GM18868 (cell line): ENCODE measurements around the gene PARD3B.
"Not testable (repeated sequence)": the region's sequence is repeated elsewhere in the genome, so short reads cannot be mapped to it uniquely, and the experiment has no call there.

ENCODE experiments used
- ATAC-seq: cut with Tn5 transposase; IDR thresholded peaks from one replicate; pipeline ENCODE4 v1.9.1; 2021; ENCODE audit warnings: mild to moderate bottlenecking, moderate library complexity; ENCODE audit not compliant: unreplicated experiment

The PARD3B gene

DNA sequence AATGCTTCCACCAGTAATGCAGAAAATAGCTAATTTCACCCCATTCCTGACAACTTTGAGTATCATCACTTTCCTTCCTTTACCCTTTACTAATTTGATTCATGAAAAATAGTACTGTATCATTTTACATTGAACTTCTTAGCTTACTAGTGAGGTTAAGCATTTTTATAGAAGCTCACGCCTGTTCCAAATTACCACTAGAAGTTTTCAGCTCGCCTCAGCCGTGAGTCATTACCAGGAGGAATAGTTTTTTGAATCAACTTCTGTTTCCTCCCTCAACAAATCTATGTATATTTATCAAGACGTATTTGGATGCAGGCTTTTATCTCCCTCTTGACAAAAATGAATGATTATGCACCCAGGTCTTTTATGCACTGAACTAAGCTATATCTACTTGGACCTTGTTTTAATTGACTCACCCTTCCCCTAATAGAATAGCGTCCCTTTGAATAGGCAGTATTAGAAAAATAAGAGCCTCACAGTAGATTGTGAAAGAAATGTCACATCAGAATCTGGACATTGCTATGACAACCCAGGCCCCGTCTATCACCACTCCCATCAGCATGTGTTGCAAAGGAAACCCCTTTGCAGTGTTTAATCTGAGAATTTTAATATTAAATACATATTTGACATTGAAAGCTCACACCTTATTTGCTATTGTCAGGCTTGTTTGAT is 929.6 kb downstream of the PARD3B start:
- no peak for ATAC-seq

DNA sequence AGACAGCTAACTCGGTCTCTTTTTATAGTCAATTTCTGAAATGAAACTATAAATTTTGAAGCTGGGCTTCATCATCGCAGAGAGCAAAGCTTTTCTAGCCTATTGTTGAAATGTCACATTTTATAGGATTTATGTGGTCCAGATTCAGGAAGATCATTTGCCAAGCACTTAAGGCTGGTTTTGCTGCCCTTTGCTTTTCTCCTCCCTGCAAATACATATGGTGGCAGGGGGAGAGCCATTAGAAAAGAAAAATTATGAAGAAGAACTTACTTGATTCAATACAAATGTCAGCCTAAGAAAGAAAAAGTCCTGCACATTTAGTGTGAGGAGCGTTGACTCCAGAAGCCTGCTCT is 930.1 kb downstream of the PARD3B start:
- no peak for ATAC-seq

DNA sequence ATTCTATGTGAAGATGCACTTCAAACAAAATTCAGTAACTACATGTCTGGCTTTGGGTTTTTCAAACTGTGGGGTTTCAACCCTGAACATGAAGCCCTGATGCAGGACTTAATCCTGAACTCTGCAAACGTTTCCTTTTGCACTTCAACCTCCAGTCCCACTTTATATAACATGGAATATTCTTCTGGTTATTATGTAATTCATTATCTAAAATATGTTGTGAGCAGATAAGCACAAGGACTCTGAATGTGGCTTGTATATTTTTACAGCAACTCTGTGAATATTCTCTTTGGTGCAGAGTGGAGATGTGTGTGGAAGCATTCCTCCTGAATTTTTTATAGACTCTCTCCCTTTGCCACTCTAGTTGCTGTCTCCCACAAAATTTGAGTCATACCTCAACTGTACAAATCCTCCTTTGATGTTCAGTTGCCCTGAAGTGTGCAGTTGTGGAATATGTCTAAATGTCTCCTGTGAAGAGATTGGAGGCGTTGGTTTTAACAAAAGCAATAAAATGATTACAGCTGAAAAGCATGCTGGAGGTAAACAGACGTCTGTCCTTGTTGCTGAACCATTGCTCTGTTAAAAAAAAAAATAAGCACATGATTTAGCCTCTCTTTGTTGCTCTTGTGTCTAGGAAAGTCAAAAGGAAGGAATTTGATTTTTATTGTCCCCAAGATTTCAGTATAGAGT is 931.9 kb downstream of the PARD3B start:
- ATAC-seq, result no peak

DNA sequence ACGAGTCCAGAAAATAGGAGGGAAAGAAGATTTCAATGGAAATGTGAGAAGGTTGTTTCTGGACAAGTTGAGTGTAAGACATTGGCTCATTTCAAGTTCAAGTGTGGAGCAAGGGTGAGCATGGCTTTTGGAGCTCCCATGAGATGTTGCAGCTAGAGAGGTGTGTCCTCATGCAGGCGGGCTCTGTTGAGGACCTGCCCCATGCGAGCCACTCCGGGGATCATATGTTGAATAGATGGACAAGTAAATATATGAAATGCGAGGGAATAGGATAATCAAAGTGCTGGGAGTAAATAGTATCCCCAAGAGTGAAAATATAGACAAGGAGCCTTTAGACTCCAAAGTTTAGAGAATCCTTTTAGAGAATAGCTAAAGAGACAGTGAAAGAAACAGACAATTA is 936.6 kb downstream of the PARD3B start:
- ATAC-seq, result no peak

DNA sequence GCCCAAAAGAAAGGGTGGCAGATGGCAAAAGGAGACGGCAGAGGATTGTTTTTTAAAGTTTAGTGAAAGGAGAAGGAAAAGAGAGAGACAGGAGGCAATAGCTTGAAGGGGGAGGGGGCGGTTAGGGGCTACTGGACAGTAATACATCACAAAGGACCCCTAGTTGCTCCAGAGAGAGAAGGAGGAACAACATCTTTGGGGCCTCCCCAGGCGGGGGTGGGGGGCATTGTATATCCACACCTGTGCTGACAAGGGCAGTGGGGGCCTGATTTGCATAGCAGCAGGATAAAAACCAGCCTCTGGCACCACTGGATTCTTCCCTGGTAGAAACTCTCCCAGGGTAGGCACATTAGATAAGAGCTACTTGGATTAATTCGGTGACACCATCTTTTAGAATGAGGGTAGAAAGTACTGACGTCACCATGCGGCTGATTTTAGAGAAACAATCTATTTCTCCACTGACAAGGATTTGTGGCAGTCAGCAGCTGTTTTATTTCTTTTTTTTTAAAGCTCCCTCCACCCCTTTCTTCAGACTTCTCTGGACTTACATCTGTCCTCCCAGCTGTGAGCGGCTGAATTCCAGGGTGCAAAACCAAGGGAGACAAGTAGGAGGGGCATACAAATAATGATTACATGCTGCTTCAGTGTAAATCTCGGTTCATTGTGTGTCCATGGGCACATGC is 937.3 kb downstream of the PARD3B start:
- no peak for ATAC-seq

DNA sequence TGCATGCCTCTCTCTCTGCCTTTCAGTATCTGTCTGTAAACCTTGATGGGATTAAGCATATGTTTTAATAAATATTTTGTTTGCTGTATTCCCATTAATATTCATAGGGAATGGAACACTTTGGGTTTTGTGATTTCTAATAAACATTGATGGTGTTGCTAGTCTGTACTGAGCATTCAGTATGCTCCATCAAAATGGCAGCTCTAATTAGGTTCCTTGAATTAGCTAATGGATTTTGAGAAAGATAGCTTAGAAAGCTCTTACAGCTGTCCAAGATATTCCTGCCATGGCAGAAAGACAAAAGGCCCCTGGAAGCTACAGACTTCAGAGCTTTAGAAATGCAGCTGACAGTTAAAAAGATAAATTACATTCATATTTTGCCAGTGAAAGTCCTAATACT is 937.8 kb downstream of the PARD3B start:
- no peak for ATAC-seq

DNA sequence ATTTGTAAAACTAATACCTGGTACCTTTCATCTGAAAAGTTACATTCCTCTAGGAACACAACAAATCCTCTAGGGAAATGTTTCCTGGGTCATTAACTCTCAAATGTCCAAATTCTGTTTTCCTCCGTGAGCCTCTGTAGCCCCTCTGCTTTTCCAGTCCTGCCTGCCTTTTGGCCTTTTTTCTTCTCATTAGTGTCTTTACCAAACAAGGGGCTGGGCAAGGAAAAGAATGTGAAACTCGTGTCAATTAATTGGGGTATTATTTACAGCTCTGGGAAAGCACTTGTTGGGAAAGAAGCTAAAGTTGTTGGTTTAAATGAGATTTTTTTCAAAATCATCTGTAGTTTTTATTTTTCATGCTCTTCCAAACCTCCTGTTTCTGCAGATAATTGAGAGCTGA is 938.9 kb downstream of the PARD3B start:
- no peak for ATAC-seq

DNA sequence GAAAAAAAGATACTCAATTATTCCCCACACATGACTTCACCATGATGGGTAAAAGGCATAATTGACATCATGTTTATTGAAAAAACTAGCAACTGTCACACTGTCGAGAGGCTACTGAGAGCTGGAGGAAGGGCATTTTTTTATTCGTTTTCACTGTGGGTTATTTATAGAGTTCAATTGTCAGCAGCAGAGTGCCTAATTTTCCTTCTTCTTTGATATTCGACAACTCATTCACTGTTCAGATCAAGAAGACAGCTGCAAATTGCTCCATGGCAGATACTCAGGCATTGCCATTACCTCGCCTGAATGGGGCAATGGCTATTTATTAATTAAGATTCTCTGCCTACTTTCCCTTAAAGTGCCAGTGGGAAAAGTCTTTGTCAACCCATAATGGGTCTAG is 939.5 kb downstream of the PARD3B start:
- no peak for ATAC-seq

DNA sequence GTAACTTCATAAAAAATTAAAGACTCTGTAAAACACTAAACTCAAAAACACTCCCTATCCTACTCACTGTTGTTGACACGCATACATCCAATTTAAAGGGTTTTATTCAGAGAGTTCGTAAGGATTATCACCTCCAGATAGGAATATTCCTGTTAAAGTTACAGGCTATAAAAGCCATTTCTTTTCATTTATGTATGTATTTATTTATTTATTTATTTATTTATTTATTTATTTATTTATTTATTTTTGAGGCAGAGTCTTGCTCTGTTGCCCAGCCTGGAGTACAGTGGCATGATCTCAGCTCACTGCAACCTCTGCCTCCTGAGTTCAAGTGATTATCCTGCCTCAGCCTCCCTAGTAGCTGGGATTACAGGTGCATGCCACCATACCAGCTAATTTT is 948.3 kb downstream of the PARD3B start:
- not testable (repeated sequence) for ATAC-seq

DNA sequence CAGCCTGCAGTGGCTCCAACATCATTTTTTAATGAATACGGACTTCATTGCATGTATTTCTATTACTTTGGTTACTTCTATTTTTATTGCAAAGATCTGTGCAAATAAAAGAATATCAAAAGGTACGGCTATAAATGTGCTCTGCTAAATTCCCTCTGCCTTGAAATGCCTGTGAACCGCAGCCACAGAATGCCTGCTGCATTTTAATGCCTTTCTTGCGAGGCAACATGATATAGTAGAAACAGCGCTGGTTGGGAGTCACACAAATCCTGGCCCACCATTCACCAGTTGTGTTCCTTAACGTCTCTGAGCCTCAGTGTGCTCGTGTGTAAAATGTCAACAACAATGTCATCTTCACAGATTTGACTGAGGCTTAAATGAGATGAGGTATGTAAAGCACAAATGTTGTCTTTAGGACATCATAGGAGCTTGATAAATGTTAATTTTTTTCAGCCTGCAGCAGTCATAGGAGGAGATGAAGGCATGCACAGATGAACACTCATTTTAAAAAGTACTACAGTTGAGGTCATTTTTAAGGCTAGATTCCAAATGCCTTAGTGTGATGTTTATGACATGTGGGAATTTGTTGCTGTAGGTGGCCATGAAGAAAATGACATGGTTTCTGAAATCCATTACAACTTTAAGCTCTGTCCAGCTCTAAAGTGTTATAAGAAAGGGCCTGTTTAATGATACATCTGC is 949.4 kb downstream of the PARD3B start:
- ATAC-seq, result no peak

DNA sequence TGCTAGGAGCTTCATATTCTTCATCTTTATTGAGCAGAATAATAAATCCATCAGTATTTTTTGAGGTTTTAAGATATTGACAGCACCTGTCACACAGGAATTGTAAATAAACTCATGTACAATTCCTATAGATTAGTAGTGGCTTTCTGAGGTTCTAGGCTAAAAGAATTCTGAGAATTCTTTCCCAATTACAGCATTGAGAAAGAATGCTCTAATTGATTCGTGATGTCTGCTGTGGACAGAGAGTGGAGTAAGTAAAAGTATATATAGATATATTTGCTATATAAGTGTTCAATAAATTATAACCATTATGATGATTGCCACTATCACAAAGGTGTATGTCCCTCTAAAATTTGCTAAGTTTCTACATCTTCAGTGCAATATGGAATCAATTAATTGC is 950.5 kb downstream of the PARD3B start:
- ATAC-seq, result no peak

DNA sequence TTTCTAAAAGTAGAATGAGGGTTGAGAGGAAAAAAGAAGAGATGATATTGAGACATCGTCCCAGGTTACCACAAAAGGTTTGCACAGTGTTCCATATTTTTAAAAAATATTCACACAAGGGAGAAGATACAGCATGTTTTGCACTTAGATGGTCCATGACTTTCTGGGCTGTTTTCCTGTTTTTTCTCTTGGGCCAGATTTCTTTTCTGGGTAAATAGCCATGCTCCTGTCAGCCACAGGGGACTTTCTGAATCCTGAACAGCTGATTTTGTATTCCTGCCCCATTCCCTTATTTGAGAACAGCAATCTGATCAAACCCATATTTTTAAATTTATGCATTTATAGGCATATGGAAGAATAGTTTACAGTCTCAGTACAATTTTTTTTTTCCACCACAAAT is 951.1 kb downstream of the PARD3B start:
- ATAC-seq, result no peak

DNA sequence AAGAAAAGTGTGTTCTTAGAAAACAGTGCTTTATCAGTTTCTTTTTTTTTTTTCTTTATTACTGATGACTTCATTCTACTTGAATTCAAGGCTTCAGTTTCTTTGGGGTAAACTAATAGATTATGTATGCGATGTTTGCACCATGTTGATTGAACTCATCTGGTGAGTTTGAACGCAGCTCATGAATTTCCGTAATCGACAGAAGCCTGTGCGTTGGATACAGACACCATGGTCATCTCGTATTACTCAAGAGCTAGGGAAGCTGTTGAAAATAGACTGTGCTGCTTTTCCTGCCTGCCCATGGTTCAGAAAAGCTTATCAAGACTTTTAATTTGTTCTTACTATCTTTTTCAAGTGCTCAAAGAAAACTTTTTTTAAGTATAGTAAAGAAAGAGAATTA is 951.5 kb downstream of the PARD3B start:
- ATAC-seq, result no peak

DNA sequence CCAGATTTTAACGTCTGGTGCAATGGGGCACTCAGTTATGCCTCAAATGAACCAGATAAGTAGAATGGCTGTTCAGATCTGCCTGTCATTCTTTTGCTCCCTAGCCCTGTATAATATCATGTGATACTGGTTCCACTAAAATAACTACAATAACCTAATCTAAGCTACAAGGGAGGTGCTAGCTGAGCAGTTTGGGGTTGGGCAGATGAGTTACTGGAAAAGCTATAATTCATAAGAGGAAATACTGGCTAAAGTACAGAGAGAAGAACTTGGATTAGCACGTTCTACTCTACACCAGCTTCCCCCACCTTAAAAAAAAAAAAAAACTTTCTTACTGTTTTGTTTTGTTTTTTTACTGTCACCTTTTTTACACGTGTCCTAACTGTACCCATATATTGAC is 953.7 kb downstream of the PARD3B start:
- ATAC-seq, result no peak

DNA sequence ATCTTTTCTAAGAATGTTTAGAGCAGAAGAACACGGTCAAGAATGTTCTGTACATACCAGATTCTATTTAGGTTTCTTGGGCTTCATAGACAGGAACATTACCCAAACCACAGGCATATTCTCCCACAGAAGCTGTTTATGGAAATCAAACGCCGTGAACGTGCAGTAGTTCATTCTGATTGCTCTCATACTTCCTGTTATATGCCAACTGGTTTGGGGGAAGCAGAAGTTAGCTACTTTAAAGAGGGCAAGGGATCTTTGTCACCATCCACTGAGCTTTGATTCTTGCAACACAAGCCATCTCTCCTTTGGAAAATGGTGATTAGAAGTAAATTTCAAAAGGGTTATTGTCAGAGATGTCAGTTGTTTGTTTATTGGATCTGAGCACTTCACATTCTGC is 954.8 kb downstream of the PARD3B start:
- ATAC-seq, result no peak

DNA sequence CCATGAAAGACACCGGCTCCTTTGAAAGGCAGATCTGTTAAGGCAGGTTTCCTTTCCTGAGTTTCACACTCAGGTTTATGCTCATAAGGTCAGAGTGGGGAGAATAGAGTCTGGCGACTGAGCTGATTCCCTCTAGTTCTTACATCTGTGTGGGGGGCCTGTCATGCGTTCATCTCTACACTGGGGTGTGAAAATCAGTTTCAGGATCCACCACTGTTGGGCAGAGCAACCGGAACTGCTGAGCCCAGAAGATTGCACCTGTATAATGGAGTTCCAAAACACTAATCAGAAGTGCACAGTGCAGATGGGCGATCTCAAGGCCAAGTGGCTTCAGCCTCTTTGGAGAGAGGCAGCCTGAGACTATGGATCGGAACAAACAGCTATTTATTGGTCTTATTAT is 955.7 kb downstream of the PARD3B start:
- no peak for ATAC-seq

DNA sequence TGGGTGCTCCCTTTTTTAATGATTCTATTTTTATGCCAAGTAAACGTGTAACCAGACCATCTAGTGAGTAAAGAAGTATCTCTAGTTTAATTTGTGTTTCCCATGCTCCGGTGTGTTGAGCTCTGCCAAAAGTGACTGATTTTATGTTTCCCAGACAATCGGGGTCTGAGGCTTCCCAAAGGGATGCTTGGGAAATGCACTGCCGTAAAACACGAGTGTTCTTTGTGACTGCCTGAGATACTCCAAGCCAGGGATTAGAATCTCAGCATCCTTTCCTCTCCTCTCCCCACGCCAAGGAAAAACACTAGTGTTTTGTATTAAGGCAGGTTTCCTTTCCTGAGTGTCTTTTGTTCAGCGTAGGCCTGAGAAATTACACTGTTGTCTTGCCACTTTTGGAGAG is 956.6 kb downstream of the PARD3B start:
- no peak for ATAC-seq

DNA sequence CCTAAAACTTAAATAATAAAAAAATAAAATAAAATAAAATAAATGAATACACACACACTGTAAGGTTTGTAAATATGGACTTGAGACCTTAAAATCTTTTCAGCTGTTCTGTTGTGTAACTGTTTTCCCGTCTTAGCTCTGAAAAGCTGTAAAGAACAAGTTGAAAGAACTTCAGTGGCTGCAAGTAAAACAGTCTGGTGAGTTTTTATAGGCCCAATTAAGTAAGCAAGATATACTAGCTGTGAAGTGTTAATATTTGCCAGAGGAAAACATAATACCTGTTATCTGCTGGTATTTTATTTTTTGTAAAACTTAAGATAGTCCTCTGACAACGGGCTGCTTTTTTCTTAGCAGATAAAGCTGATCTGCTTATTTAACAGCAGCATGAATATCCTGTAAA is 960.1 kb downstream of the PARD3B start:
- no peak for ATAC-seq

DNA sequence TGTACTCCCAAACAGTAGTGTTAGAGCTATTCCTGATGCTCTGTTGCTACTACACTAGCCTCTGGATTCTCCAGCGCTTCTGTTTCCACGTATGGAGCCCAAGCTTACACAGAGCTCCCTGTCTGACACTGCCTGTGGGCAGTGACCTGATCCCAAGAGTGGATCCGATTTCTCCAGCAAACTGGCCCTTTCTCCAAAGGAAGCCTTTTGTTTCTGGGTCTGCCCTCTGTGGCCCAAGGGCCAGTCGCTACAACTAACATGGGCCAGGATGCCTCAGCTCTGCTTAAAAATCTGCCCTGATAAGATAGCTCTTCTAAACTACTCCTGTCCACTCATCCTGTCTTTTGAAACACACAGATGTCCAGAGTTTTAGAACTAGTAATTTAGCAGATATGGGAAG is 964.4 kb downstream of the PARD3B start:
- ATAC-seq, result no peak

DNA sequence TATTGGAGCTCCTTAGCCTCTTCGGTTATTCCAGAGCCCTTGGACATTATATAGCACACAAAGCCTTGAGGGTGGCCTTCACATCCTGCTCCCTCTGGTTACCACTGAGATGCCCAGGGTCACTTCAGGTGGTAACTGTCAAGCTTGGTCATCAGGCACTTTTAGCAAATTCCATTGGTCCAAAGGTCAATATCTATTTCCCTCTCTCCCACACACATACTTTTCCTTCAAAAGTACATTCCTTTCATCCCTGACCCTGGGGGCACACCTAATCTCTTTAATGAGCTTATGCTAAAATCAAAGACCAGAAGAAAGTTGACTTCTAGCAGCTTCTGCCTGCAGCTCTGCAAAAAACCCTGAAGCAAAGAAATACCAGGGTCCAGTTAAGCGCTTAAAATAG is 965.1 kb downstream of the PARD3B start:
- ATAC-seq, result no peak

DNA sequence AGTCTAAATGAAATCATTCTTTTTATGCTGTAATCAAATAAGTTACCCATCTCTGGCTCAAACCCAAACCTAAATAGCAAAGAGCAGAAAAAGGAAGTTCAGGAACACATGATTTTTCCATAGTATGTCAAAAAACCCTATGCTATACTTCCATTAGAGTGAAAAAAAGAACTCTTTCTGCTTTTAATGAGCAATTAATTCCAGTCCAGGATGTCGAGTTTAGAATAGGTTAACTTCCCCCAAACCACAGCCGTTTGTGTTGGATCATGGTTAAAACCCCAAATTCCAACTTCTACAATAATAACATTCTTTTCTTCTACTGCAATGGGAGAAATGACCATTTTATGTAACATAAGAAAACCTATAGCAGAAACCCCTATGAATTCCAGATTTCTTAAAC is 965.9 kb downstream of the PARD3B start:
- no peak for ATAC-seq

DNA sequence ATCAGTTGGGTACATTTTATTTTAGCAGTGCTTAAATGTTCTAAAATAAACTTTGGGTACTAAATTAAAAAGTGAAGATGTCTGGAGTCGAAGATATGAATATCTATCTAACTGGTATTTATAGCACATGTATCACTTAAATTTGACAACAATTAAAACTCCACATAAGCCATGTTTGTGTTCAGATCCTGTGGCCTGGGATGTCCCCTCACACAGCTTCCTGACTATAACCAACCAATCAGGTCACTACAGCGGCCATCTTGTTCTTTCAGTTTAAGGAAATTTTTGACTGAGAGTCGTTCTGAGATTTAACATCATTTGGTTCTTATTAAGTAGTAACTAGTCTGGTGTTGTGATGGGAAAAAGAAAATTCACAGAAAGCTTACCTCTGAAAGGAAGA is 966.4 kb downstream of the PARD3B start:
- ATAC-seq, result no peak
